Astrocyte (in vitro differentiated cells and primary cell): ENCODE measurements around the gene CALR3. TPM values are rescaled to one million over a fixed set of nuclear protein-coding genes. Genes with fewer than 3 reads are reported as not detected.

Source experiments
- DNase-seq: peaks from one replicate; pipeline ENCODE4 v3.0.0-alpha.2; 2010; ENCODE audit warnings: low read depth
- FAIRE-seq: peaks from 2 replicates; lab custom pipeline; 2011; peaks lifted over from hg19 to GRCh38; lab: Jason Lieb, UNC
- H2AFZ ChIP-seq: 2 replicates; pipeline ENCODE4 v1.6.0; 2012; ENCODE audit warnings: low read depth, low read length, inconsistent platforms
- H3K27ac ChIP-seq: 2 replicates; pipeline ENCODE4 v1.5.1; 2011; ENCODE audit warnings: low read depth, low read length, inconsistent platforms
- H3K27me3 ChIP-seq: 2 replicates; pipeline ENCODE4 v1.6.0; 2011; ENCODE audit warnings: low read length, inconsistent platforms; ENCODE audit not compliant: insufficient read depth
- H3K36me3 ChIP-seq: 2 replicates; pipeline ENCODE4 v1.5.1; 2011; ENCODE audit warnings: low read length, inconsistent platforms; ENCODE audit not compliant: insufficient read depth
- H3K4me1 ChIP-seq: 2 replicates; pipeline ENCODE4 v1.5.1; 2011; ENCODE audit warnings: low read length, inconsistent platforms; ENCODE audit not compliant: insufficient read depth
- H3K4me2 ChIP-seq: 2 replicates; pipeline ENCODE4 v1.6.0; 2012; ENCODE audit warnings: low read length, inconsistent platforms
- H3K4me3 ChIP-seq: 2 replicates; pipeline ENCODE4 v1.5.1; 2011; ENCODE audit warnings: low read depth, mild to moderate bottlenecking, low read length, inconsistent platforms; ENCODE audit not compliant: insufficient read depth
- H3K79me2 ChIP-seq: 2 replicates; pipeline ENCODE4 v1.6.0; 2012; ENCODE audit warnings: mild to moderate bottlenecking, low read length, inconsistent platforms; ENCODE audit not compliant: insufficient read depth
- H3K9ac ChIP-seq: 2 replicates; pipeline ENCODE4 v1.6.0; 2012; ENCODE audit warnings: mild to moderate bottlenecking, low read length, inconsistent platforms
- H3K9me3 ChIP-seq: 2 replicates; pipeline ENCODE4 v1.5.1; 2012; ENCODE audit warnings: low read depth, mild to moderate bottlenecking, low read length, inconsistent platforms; ENCODE audit not compliant: insufficient read depth
- H4K20me1 ChIP-seq: 2 replicates; pipeline ENCODE4 v1.6.0; 2012; ENCODE audit warnings: low read length, inconsistent platforms; ENCODE audit not compliant: insufficient read depth
- H3K27ac Mint-ChIP-seq: one replicate; pipeline ENCODE4 v1.8.0; 2021; ENCODE audit warnings: mild to moderate bottlenecking, mixed read lengths; ENCODE audit not compliant: unreplicated experiment
- H3K27me3 Mint-ChIP-seq: one replicate; pipeline ENCODE4 v1.8.0; 2021; ENCODE audit warnings: low read depth, mixed read lengths; ENCODE audit not compliant: unreplicated experiment
- H3K36me3 Mint-ChIP-seq: one replicate; pipeline ENCODE4 v1.8.0; 2021; ENCODE audit warnings: low read depth, mixed read lengths; ENCODE audit not compliant: unreplicated experiment
- H3K4me1 Mint-ChIP-seq: one replicate; pipeline ENCODE4 v1.8.0; 2021; ENCODE audit warnings: low read depth, mixed read lengths; ENCODE audit not compliant: unreplicated experiment
- H3K4me3 Mint-ChIP-seq: one replicate; pipeline ENCODE4 v1.8.0; 2021; ENCODE audit warnings: mild to moderate bottlenecking, moderate library complexity, mixed read lengths; ENCODE audit not compliant: unreplicated experiment
- H3K9me3 Mint-ChIP-seq: one replicate; pipeline ENCODE4 v1.8.0; 2021; ENCODE audit warnings: mild to moderate bottlenecking, mixed read lengths; ENCODE audit not compliant: unreplicated experiment
- CTCF ChIP-seq: IDR thresholded peaks from 2 replicates; pipeline ENCODE4 v1.5.1; 2011; ENCODE audit warnings: low read depth, mild to moderate bottlenecking, inconsistent platforms, low read length, moderate library complexity; ENCODE audit not compliant: insufficient read depth
- EZH2 ChIP-seq: IDR thresholded peaks from 2 replicates; pipeline ENCODE4 v1.6.1; 2012; ENCODE audit warnings: mild to moderate bottlenecking, low read length, inconsistent platforms; ENCODE audit not compliant: insufficient read depth
- total RNA-seq: library from RNA; stranded (reverse); gene quantifications from 2 replicates; pipeline ENCODE4 v1.2.1, GENCODE V29; 2021

The CALR3 gene
- total RNA-seq, 1 donor from 2014 or later = not detected

GRCh38 chr19:16459680-16460079 lies 36.3 kb downstream of the CALR3 start:
- Histone ChIP-seq H3K4me3 (no peak overlapping the region), H2AFZ (no peak overlapping the region), H3K79me2 (peaks cover 97% of the 10 kb centered on the region), H3K4me2 (no peak overlapping the region), H3K36me3 (no peaks in the 10 kb centered on the region), H3K4me1 (peaks cover 34% of the 10 kb centered on the region), H3K27me3 (no peaks in the 10 kb centered on the region), H3K27ac (no peak overlapping the region), H3K9ac (no peak overlapping the region), H3K9me3 (no peaks in the 10 kb centered on the region), H4K20me1 (peaks cover 94% of the 10 kb centered on the region)
- FAIRE-seq (no peak), DNase-seq (no peak)
- TF ChIP-seq EZH2 (no peak), CTCF (no peak)
- Mint-ChIP-seq H3K4me3 (no peak overlapping the region), H3K36me3 (peaks cover 6% of the 10 kb centered on the region), H3K27ac (no peak overlapping the region), H3K9me3 (no peaks in the 10 kb centered on the region), H3K4me1 (peaks cover 45% of the 10 kb centered on the region), H3K27me3 (peaks cover 2% of the 10 kb centered on the region)

- Mint-ChIP-seq H3K9me3 (no peaks in the 10 kb centered on the region), H3K36me3 (peaks cover 6% of the 10 kb centered on the region), H3K4me3 (no peak overlapping the region), H3K27me3 (peaks cover 2% of the 10 kb centered on the region), H3K27ac (no peak overlapping the region), H3K4me1 (peaks cover 43% of the 10 kb centered on the region)
- DNase-seq (no peak), FAIRE-seq (no peak)
- peaks cover 94% of the 10 kb centered on the region for H4K20me1 ChIP-seq
- H3K4me3 ChIP-seq = no peak overlapping the region
- H3K79me2 ChIP-seq = peaks cover 97% of the 10 kb centered on the region
- peak overlapping the region; percentile 26 for H3K27ac ChIP-seq
- no peaks in the 10 kb centered on the region for H3K9me3 ChIP-seq
- TF ChIP-seq CTCF (no peak), EZH2 (no peak)
- H2AFZ ChIP-seq = no peak overlapping the region
- peaks cover 33% of the 10 kb centered on the region for H3K4me1 ChIP-seq
- no peak overlapping the region for H3K4me2 ChIP-seq
- H3K27me3 ChIP-seq = no peaks in the 10 kb centered on the region
- no peak overlapping the region for H3K9ac ChIP-seq
- H3K36me3 ChIP-seq = no peaks in the 10 kb centered on the region
Measured at GRCh38 chr19:16458391-16459341, 37.3 kb downstream of the CALR3 start.

GRCh38 chr19:16457954-16458331 lies 38.0 kb downstream of the CALR3 start:
- H3K9me3 Mint-ChIP-seq = no peaks in the 10 kb centered on the region
- H3K36me3 ChIP-seq = no peaks in the 10 kb centered on the region
- FAIRE-seq (no peak), DNase-seq (no peak)
- H3K79me2 ChIP-seq = peaks cover 93% of the 10 kb centered on the region
- H3K9me3 ChIP-seq = no peaks in the 10 kb centered on the region
- no peak overlapping the region for H3K4me3 ChIP-seq
- H3K36me3 Mint-ChIP-seq = peaks cover 6% of the 10 kb centered on the region
- H3K27ac Mint-ChIP-seq = no peak overlapping the region
- peaks cover 2% of the 10 kb centered on the region for H3K27me3 Mint-ChIP-seq
- peaks cover 33% of the 10 kb centered on the region for H3K4me1 ChIP-seq
- H3K4me1 Mint-ChIP-seq = peaks cover 39% of the 10 kb centered on the region
- H4K20me1 ChIP-seq = peaks cover 89% of the 10 kb centered on the region
- TF ChIP-seq CTCF (no peak), EZH2 (no peak)
- no peak overlapping the region for H2AFZ ChIP-seq
- H3K4me3 Mint-ChIP-seq = no peak overlapping the region
- H3K27me3 ChIP-seq = no peaks in the 10 kb centered on the region
- H3K9ac ChIP-seq = peak overlapping the region; percentile 40
- H3K4me2 ChIP-seq = peak overlapping the region; percentile 75
- peak overlapping the region; percentile 26 for H3K27ac ChIP-seq
